NOMO-1 (cell line): ENCODE data around the gene ANKRD11.
"Not testable (repeated sequence)": the region's sequence is repeated elsewhere in the genome, so short reads cannot be mapped to it uniquely, and the experiment has no call there.

Experiments
- DNase-seq, 2 experiments: peaks; one replicate each; lab custom pipeline; 2025; ENCODE audit not compliant: unreplicated experiment in 2 of 2; lab: John Stamatoyannopoulos, UW

ANKRD11 gene

GRCh38 chr16:89306457-89307420 is 183.6 kb downstream of the ANKRD11 start:
- not testable (repeated sequence) for DNase-seq

GRCh38 chr16:89304941-89305705 is 185.2 kb downstream of the ANKRD11 start:
- DNase-seq, result no peak

GRCh38 chr16:89304181-89304851 is 186.0 kb downstream of the ANKRD11 start:
- DNase-seq, result no peak

DNA sequence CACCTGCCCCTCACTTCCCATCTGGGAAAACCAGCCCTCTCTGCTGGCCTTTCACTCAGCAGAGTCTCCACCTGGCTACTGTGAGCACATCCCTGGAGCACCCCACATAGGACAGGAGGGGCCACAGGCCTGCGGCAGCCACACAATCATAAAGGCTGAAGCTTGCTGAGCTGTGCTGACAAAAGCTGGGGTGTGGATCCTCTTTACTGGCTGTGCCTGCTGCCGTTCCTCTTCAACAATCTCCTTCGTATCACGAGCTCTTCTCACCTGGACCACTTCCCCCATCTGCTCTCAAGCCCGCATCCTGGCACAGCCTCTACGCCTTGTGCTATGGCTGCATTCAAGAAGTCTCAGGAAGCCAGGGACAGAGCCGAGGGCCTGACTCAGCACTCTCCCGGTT is 186.7 kb downstream of the ANKRD11 start:
- no peak for DNase-seq

GRCh38 chr16:89300976-89301360 is 189.4 kb downstream of the ANKRD11 start:
- DNase-seq, result no peak

- DNase-seq, result no peak
Measured at GRCh38 chr16:89300311-89300975, 189.9 kb downstream of the ANKRD11 start.

GRCh38 chr16:89299357-89300111 is 190.8 kb downstream of the ANKRD11 start:
- not testable (repeated sequence) for DNase-seq

- no peak for DNase-seq
Measured at GRCh38 chr16:89298623-89299225, 191.6 kb downstream of the ANKRD11 start.

DNA sequence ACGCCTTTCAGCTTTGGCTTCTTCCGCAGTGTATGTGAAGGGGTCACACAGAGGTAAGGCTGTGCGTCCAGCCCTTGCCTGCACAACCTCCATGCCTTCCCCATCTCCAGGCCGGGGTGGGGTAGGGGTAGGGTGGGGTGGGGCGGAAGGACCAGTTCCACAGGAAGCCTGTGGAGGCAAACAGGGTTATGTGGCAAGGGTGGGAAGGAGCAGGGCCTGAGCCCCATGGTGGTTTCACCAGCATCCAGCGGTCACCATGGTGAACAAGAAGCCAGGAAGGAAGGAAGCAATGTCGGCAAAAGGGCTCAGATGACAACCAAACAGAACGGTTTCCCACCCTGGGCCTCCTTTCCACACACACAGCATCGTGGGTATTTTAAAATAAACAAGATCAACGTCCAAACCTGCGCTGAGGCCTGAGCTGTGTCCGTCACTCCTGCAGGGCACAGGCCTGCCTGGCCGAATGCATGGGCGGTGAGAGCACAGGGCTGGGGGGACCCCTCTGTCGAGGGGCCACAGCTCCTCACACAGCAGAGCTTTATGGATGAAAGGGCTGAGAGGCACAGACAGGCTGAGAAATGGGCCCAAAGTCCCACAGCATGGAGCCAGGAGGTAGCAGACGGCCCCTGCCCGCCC is 192.3 kb downstream of the ANKRD11 start:
- no peak for DNase-seq

GRCh38 chr16:89297156-89297874 is 193.0 kb downstream of the ANKRD11 start:
- DNase-seq, result no peak

DNA sequence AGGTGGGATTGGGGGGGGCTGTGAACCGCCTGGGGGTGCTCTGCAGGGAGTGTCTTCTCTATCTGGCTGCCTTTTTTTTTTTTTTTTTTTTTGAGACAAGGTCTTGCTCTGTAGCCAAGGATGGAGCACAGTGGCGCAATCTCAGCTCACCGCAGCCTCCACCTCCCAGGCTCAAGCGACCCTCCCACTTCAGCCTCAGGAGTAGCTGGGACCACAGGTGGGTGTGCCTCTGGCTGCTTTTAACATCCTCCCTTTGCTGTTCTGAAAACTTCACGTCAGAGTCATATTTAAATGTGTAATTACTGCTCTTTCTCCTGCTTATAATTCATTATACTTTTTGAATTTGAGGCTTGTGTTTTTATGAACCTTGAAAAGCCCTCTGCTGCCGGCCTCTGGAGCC is 194.4 kb downstream of the ANKRD11 start:
- DNase-seq, result no peak

DNA sequence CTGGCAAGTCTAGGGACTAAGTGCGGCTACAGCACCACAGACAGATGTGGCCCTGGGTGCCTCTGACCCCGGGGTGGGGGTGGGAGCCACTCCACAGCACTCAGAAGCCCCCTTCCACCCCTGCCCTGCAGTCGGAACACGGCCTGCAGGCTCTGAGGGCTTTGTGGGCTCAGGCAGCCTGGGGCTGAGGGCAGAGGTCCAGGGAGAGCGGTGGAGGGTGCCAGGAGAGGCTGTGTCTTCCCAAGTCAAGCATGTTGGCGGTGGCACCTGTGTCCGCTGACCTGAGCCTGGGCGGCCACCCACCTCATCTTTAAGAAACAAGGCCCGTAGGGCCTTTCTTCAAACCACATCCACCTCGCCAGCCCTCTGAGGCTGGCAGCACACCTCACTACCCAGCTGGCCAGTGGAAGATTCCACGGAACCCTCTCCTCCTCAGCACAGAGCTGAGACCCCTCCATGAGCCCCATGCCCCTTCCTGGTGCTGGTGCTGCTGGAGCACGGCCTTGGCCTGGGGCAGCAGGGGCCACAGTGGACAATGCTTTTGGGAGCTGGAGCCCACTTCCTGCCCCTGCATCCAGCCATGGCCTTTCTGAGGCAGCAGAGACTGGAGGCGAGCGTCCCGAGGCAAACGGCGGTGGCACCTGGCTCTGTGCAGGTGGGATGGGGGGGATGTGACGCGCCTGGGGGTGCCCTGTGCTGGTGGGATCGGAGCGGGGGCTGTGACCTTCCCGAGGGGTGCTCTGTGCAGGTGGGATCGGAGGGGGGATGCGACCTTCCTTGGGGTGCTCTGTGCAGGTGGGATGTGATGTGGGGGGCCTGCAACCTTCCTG is 195.1 kb downstream of the ANKRD11 start:
- DNase-seq, result no peak

GRCh38 chr16:89294486-89294885 is 195.9 kb downstream of the ANKRD11 start:
- no peak for DNase-seq

DNA sequence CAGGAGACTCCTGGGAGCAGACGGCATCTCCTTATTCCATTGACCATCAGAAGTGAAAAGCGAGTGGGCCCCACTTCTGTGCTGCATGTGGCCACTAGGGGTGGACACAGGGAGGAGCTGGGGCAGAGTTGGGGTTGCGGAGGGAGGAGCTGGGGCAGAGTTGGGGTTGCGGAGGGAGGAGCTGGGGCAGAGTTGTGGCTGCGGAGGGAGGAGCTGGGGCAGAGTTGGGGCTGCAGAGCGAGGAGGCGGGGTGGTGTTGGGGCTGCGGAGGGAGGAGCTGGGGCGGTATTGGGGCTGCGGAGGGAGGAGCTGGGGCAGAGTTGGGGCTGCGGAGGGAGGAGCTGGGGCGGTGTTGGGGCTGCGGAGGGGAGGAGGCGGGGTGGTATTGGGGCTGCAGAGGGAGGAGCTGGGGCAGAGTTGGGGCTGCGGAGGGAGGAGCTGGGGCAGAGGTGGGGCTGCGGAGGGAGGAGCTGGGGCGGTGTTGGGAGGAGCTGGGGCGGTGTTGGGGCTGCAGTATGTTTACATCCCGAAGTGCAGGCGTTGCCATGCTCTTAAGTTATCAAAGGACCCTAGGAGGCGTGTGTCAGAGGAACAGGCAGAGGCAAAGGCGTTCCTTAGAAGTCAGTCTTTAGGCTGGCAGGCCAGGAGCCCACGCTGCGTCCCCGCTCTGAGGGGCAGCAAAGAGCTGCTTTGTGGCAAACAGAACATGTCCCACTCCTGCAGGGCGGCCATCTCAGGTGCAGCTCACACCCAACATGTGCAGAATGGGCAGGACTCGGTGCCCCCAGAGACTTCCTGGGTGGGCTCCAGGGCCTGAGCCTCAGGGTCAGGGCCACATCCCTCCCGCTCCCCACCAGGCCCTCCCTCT is 196.9 kb downstream of the ANKRD11 start:
- no peak for DNase-seq

DNA sequence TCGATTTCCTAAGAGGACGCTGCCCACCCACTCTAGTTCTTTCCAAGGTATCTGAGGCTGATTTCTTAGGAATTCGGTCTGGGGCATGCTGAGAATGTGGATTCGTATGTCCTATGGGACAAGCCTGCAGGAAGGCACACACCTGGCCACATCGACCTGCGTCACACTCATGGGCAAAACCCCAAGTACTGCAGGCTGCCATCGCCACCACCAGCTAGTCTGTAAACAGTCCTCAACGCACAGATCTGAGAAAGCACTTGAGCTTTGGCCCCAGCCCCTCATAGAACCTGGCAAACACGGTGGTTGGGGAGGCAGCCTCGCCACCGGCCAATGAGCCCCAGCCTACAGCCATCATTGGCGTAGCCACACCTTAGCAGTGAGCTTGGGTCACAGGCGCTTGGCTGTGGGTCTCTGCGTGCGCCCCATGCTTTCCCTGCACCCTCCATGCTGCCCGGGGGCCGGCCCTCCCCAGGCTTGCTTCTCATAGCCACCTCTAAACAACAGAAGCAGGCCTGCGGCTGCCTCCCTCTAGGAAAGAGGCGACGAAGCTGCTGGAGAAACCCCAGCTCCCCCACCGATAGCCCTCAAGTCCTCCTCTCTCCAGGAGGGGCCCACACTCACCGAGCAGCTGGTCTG is 197.8 kb downstream of the ANKRD11 start:
- no peak for DNase-seq

- no peak for DNase-seq
Measured at GRCh38 chr16:89291776-89292175, 198.6 kb downstream of the ANKRD11 start.
